GM23338 (cell line): ENCODE measurements around the gene SORL1-AS1. TPM values are rescaled to one million over a fixed set of nuclear protein-coding genes. Genes with fewer than 3 reads are reported as not detected.

ENCODE experiments used
- polyA plus RNA-seq: library from polyadenylated mRNA; unstranded; fragments of >200 nt; fragmentation: Nextera tagmentation; extraction: Ambion mirVana; gene quantifications from 2 replicates; pipeline ENCODE4 v1.2.1, GENCODE V29; 2016
- total RNA-seq: library from RNA; depleted of rRNA; stranded (reverse); fragments of >200 nt; shearing (Covaris generic); gene quantifications from 2 replicates; pipeline ENCODE4 v1.2.3, GENCODE V29; 2014; rRNA removed

The SORL1-AS1 gene

Other genes with a start within 250 kb of the SORL1-AS1 start
- gene SC5D, start 160.2 kb downstream of the SORL1-AS1 start, total RNA-seq = 118 and 138 TPM in 2 replicates
- gene SC5D, start 160.2 kb downstream of the SORL1-AS1 start, polyA plus RNA-seq = 66.7 and 79.0 TPM in 2 replicates
- gene SORL1, start 653 bp downstream of the SORL1-AS1 start, total RNA-seq = 78.3 and 78.8 TPM in 2 replicates
- gene SORL1, start 653 bp downstream of the SORL1-AS1 start, polyA plus RNA-seq = 20.1 and 23.0 TPM in 2 replicates